Measurements from ENCODE around the gene HCFC1.

HCFC1 gene

GRCh38 chrX:153900831-153901752 lies 70.5 kb downstream of the HCFC1 start:
- DNase-seq = peak; percentile 75

DNA sequence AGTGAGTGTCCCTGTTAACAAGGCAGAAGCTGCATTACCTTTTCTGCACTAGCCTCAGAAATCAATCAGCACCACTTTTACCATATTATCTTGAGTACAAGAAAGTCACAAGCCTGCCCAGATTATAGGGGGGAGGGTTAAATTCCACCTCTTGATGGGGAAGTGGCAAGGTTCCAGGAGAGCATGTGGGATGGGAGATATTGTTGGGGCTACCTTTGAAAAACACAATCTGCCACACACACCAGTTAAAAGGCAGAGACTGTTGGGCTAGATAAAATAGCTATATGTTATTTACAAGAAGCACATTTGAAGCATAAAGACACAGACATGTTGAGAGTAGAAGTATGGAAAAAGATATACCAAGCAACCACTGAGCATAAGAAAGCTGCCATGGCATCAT lies 73.7 kb downstream of the HCFC1 start:
- DNase-seq = no peak

Data from NCI-H1092 (cell line).